Fibroblast of mammary gland (primary cell): ENCODE data around the gene ATM.

Experiments
- DNase-seq: peaks from one replicate; pipeline ENCODE4 v3.0.0-alpha.2; 2010; ENCODE audit warnings: low read depth
- H3K4me3 ChIP-seq: 2 replicates; pipeline ENCODE4 v1.5.1; 2011; ENCODE audit warnings: low read depth, mild to moderate bottlenecking, low read length, moderate library complexity; ENCODE audit not compliant: control insufficient read depth
- CTCF ChIP-seq: conservative IDR thresholded peaks from 2 replicates; pipeline ENCODE4 v1.5.1; 2011; ENCODE audit warnings: low read depth, low read length, inconsistent platforms; ENCODE audit not compliant: control insufficient read depth, insufficient read depth

ATM gene

GRCh38 chr11:108199446-108200321, 23.2 kb upstream of the ATM start:
- no peak overlapping the region for H3K4me3 ChIP-seq
- peak; percentile 52 for DNase-seq
- no peak for TF ChIP-seq CTCF

GRCh38 chr11:108203075-108203474, 19.8 kb upstream of the ATM start:
- no peak for TF ChIP-seq CTCF
- DNase-seq: no peak
- no peak overlapping the region for H3K4me3 ChIP-seq

GRCh38 chr11:108204376-108204775, 18.5 kb upstream of the ATM start:
- TF ChIP-seq CTCF: no peak
- DNase-seq: no peak

GRCh38 chr11:108204929-108205499, 17.9 kb upstream of the ATM start:
- no peak overlapping the region for H3K4me3 ChIP-seq
- no peak for TF ChIP-seq CTCF
- DNase-seq: no peak

More at GRCh38 chr11:108204376-108204775, 18.5 kb upstream of the ATM start:
- no peak overlapping the region for H3K4me3 ChIP-seq

- no peak overlapping the region for H3K4me3 ChIP-seq
- TF ChIP-seq CTCF: no peak
- peak; percentile 10 for DNase-seq
These were observed 16.7 kb upstream of the ATM start for GRCh38 chr11:108206171-108206570.

- H3K4me3 ChIP-seq: no peak overlapping the region
- TF ChIP-seq CTCF: no peak
- no peak for DNase-seq
These were observed 15.7 kb upstream of the ATM start for GRCh38 chr11:108206969-108207682.
